ENCODE results near the gene EIF3L. TPM values are rescaled to one million over a fixed set of nuclear protein-coding genes. Genes with fewer than 3 reads are reported as not detected.
A peak's percentile ranks its signal among the peaks of the same experiment; 100 is the strongest.

EIF3L gene
- total RNA-seq, 1 experiment from 2014 or later, result 218 TPM

DNA sequence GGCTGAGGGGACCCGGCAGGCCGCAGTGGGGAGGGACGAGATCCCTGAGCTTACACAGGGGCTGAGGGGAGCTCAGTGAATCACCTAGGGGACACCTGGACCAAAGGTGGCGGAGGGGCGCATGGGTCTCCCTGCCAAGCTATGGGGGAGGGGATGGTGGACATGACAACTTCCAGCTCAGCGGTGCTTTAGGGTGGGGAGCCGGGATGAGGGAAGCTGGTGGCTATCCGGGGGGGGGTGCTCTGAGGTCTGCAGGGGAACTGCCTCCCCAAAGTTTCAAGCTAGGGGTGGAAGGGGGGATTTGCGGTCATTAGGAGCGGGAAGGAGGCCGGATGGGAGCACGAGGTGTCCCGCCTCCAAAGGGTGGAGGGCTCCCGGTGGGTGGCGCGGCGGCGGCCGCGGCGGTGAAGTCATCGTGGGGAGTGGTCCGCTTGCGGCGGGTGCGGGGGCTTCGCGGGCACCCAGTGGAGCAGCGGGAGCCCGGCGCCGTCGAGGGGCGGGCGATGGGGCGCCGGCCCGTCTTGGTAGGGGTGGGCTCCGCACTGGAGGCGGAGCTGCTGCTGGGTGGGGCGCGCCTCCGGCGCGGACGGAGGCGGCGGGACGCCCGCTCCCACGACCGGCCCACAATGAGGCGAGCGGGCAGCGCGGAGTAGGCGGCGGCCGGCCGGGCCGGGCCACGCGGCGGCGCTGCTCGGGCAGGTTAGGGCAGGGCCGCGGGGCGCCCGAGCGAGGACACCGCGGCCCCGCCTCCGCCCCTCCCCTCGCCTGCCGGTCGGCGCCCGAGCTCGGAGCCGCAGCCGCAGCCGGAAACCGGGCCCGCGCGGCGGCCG is 56.5 kb downstream of the EIF3L start, which contains the start of gene MICALL1:
Gene MICALL1 (plus strand): TSS at position 764 of the 830 bp plus-strand sequence. CDS start 126 bp downstream, outside the sequence.
- H3K27me3 ChIP-seq (ENCODE audit: low read length), result no peaks in the 10 kb centered on the region

GRCh38 chr22:37906364-37907008 is 57.3 kb downstream of the EIF3L start:
- Histone ChIP-seq H3K4me3 (ENCODE audit: low read length) (peak overlapping the region; percentile 89), H3K27ac (ENCODE audit: low read length) (no peak overlapping the region), H3K9ac (ENCODE audit: low read length) (peak overlapping the region; percentile 66), H3K4me2 (ENCODE audit: low read length) (peak overlapping the region; percentile 96), H4K20me1 (ENCODE audit: low read length) (no peaks in the 10 kb centered on the region), H3K79me2 (ENCODE audit: low read length) (peaks cover 23% of the 10 kb centered on the region), H3F3A (ENCODE audit: low read length, unreplicated experiment) (no peaks in the 10 kb centered on the region), H2AFZ (ENCODE audit: low read length) (peak overlapping the region; percentile 9; the same call in 1 of the 2 replicates), H3K9me3 (ENCODE audit: low read length) (no peaks in the 10 kb centered on the region), H3K9me2 (replicated peaks; ENCODE audit: low read length) (no peaks in the 10 kb centered on the region), H3K27me3 (ENCODE audit: low read length) (no peaks in the 10 kb centered on the region), H3K4me1 (ENCODE audit: insufficient read depth, low read length) (peaks cover 25% of the 10 kb centered on the region), H3K36me3 (ENCODE audit: low read depth, low read length) (no peaks in the 10 kb centered on the region)
- ChIA-PET POLR2A (ENCODE audit: unreplicated experiment) (interaction anchor here (0.7 to 0.9 kb wide), 2 partner anchors 10 to 312 kb away, joined by 3 to 10 read pairs; no protein-coding TSS in a partner anchor), CTCF (interaction anchor here (0.5 to 1.5 kb wide), 3 partner anchors 28 to 151 kb away, joined by 3 to 9 read pairs (median 3); partner anchors contain the start of genes GCAT and PICK1)
- DNase-seq (no peak), ATAC-seq (peak; percentile 7; the same call in 1 of the 2 replicates)
- no TSS peak for BruUV-seq (replicated peaks)
- TF ChIP-seq EZH2phosphoT487 (IDR thresholded peaks at IDR 0.05; ENCODE audit: borderline replicate concordance, low read length) (no peak), CTCF (conservative IDR thresholded peaks at IDR 0.05; ENCODE audit: low read depth, low read length) (no peak), EZH2 (IDR thresholded peaks at IDR 0.05; ENCODE audit: low read length, unreplicated experiment) (no peak)
- intact Hi-C loops (cut with micrococcal nuclease), result no loop called here

More for the DNA sequence above, 56.5 kb downstream of the EIF3L start, which contains the start of gene MICALL1:
- POLR2A ChIA-PET (ENCODE audit: unreplicated experiment), result interaction anchor here (0.6 to 0.9 kb wide), 4 partner anchors 10 to 313 kb away, joined by 3 to 22 read pairs (median 6); no protein-coding TSS in a partner anchor
- Histone ChIP-seq H2AFZ (ENCODE audit: low read length) (peak within 1 kb of the TSS; percentile 86), H3K36me3 (ENCODE audit: low read depth, low read length) (no peaks in the 10 kb centered on the region), H3K4me3 (ENCODE audit: low read length) (peak within 1 kb of the TSS; percentile 89), H3K79me2 (ENCODE audit: low read length) (peaks cover 23% of the 10 kb centered on the region), H3K4me2 (ENCODE audit: low read length) (peak within 1 kb of the TSS; percentile 96), H3K4me1 (ENCODE audit: insufficient read depth, low read length) (peaks cover 25% of the 10 kb centered on the region), H4K20me1 (ENCODE audit: low read length) (no peaks in the 10 kb centered on the region), H3K27ac (ENCODE audit: low read length) (peak within 1 kb of the TSS; percentile 98), H3K9me2 (replicated peaks; ENCODE audit: low read length) (no peaks in the 10 kb centered on the region), H3K9ac (ENCODE audit: low read length) (peak within 1 kb of the TSS; percentile 86), H3K9me3 (ENCODE audit: low read length) (no peaks in the 10 kb centered on the region), H3F3A (ENCODE audit: low read length, unreplicated experiment) (no peaks in the 10 kb centered on the region)
- peak; percentile 82 for ATAC-seq
- intact Hi-C loops (cut with micrococcal nuclease), result no loop called here
- peak; percentile 76 for DNase-seq
- TF ChIP-seq EZH2 (IDR thresholded peaks at IDR 0.05; ENCODE audit: low read length, unreplicated experiment) (no peak), EZH2phosphoT487 (IDR thresholded peaks at IDR 0.05; ENCODE audit: borderline replicate concordance, low read length) (no peak), CTCF (conservative IDR thresholded peaks at IDR 0.05; ENCODE audit: low read depth, low read length) (no peak)
- no TSS peak for BruUV-seq (replicated peaks)
- CTCF ChIA-PET, result interaction anchor here (0.5 to 1.5 kb wide), 5 partner anchors 18 to 151 kb away, joined by 3 to 9 read pairs (median 4); partner anchors contain the start of genes GCAT and PICK1

All from PC-3 (cell line).